ENCODE data around the gene ZSCAN10.

ZSCAN10 gene

GRCh38 chr16:3113765-3114479 lies 14.8 kb upstream of the ZSCAN10 start:
- Histone ChIP-seq H3K9me2 (replicated peaks; ENCODE audit: low read depth, low read length) (no peaks in the 10 kb centered on the region), H3K9me3 (ENCODE audit: insufficient read depth, low read depth, low read length) (no peaks in the 10 kb centered on the region), H2AFZ (ENCODE audit: low read length) (no peak overlapping the region), H4K20me1 (ENCODE audit: insufficient read depth, low read length, poor library complexity, severe bottlenecking) (no peaks in the 10 kb centered on the region), H3K9ac (ENCODE audit: low read depth, low read length, poor library complexity, severe bottlenecking) (no peak overlapping the region), H3K4me1 (ENCODE audit: insufficient read depth, low read length, poor library complexity, severe bottlenecking) (no peaks in the 10 kb centered on the region), H3K36me3 (ENCODE audit: insufficient read depth, low read length) (no peaks in the 10 kb centered on the region), H3K4me3 (ENCODE audit: low read length, poor library complexity, severe bottlenecking) (no peak overlapping the region), H3F3A (ENCODE audit: low read depth) (no peaks in the 10 kb centered on the region), H3K27me3 (ENCODE audit: insufficient read depth, low read length, poor library complexity, severe bottlenecking) (no peaks in the 10 kb centered on the region), H3K79me2 (ENCODE audit: insufficient read depth, low read length) (no peaks in the 10 kb centered on the region), H3K4me2 (ENCODE audit: low read depth, low read length, poor library complexity, severe bottlenecking) (no peak overlapping the region)
- no peak for TF ChIP-seq EZH2phosphoT487 (IDR thresholded peaks at IDR 0.05; ENCODE audit: borderline replicate concordance)
- TF ChIP-seq, protein P1, sequence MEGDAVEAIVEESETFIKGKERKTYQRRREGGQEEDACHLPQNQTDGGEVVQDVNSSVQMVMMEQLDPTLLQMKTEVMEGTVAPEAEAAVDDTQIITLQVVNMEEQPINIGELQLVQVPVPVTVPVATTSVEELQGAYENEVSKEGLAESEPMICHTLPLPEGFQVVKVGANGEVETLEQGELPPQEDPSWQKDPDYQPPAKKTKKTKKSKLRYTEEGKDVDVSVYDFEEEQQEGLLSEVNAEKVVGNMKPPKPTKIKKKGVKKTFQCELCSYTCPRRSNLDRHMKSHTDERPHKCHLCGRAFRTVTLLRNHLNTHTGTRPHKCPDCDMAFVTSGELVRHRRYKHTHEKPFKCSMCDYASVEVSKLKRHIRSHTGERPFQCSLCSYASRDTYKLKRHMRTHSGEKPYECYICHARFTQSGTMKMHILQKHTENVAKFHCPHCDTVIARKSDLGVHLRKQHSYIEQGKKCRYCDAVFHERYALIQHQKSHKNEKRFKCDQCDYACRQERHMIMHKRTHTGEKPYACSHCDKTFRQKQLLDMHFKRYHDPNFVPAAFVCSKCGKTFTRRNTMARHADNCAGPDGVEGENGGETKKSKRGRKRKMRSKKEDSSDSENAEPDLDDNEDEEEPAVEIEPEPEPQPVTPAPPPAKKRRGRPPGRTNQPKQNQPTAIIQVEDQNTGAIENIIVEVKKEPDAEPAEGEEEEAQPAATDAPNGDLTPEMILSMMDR (conservative IDR thresholded peaks at IDR 0.05; ENCODE audit: low read length) = no peak

DNA sequence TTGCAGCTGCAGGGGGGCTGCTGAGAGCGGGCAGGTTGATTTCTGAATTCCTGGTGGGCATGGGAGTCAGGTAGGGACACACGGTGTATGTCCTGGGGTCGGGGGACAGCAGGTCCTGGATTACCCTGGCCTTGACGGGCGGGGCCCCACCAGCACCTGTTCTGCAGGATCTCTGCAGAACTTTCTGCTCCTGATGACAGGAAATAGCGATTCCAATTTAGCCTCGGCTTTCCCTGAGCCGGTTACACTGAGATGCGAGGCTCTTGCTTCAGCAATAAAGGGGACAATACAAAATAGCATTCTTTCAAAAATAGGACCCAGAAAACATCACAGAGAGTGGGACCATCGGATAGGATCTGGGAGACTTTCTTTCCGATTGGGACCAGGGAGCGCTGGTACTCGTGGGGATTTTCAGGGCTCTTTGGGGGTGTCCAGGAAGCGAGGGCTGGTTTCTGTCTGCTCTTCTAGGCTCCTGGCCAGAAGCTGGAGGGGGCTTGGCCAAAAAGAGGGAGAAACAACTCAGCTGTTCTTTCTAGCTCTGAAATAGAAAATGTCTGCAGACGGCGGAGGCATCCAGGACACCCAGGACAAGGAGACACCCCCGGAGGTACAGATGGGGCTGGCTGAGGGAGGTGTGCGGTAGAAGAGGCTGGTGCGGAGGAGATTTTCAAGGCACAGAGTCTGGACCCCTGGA lies 13.9 kb upstream of the ZSCAN10 start:
- Histone ChIP-seq H3K36me3 (ENCODE audit: insufficient read depth, low read length) (no peaks in the 10 kb centered on the region), H3K4me1 (ENCODE audit: insufficient read depth, low read length, poor library complexity, severe bottlenecking) (no peaks in the 10 kb centered on the region), H3F3A (ENCODE audit: low read depth) (no peaks in the 10 kb centered on the region), H4K20me1 (ENCODE audit: insufficient read depth, low read length, poor library complexity, severe bottlenecking) (no peaks in the 10 kb centered on the region), H3K79me2 (ENCODE audit: insufficient read depth, low read length) (no peaks in the 10 kb centered on the region), H3K9me3 (ENCODE audit: insufficient read depth, low read depth, low read length) (no peaks in the 10 kb centered on the region), H3K9me2 (replicated peaks; ENCODE audit: low read depth, low read length) (no peaks in the 10 kb centered on the region), H3K9ac (ENCODE audit: low read depth, low read length, poor library complexity, severe bottlenecking) (no peak overlapping the region), H3K4me2 (ENCODE audit: low read depth, low read length, poor library complexity, severe bottlenecking) (no peak overlapping the region), H2AFZ (ENCODE audit: low read length) (no peak overlapping the region), H3K27me3 (ENCODE audit: insufficient read depth, low read length, poor library complexity, severe bottlenecking) (no peaks in the 10 kb centered on the region), H3K4me3 (ENCODE audit: low read length, poor library complexity, severe bottlenecking) (no peak overlapping the region)
- TF ChIP-seq, protein P1 (conservative IDR thresholded peaks at IDR 0.05; ENCODE audit: low read length) = no peak
- TF ChIP-seq EZH2phosphoT487 (IDR thresholded peaks at IDR 0.05; ENCODE audit: borderline replicate concordance) = no peak

GRCh38 chr16:3112058-3112880 lies 13.2 kb upstream of the ZSCAN10 start, which contains the start of gene ZNF205:
TSS of gene ZNF205 (plus strand) at chr16:3112586. CDS start at chr16:3113431, 845 bp downstream.
- no peaks in the 10 kb centered on the region for H3K4me1 ChIP-seq (ENCODE audit: insufficient read depth, low read length, poor library complexity, severe bottlenecking)
- TF ChIP-seq EZH2phosphoT487 (IDR thresholded peaks at IDR 0.05; ENCODE audit: borderline replicate concordance) = no peak
- TF ChIP-seq, protein P1 (conservative IDR thresholded peaks at IDR 0.05; ENCODE audit: low read length) = no peak
- no peaks in the 10 kb centered on the region for H4K20me1 ChIP-seq (ENCODE audit: insufficient read depth, low read length, poor library complexity, severe bottlenecking)
- H3K4me2 ChIP-seq (ENCODE audit: low read depth, low read length, poor library complexity, severe bottlenecking) = no peak within 1 kb of the TSS
- no peaks in the 10 kb centered on the region for H3K79me2 ChIP-seq (ENCODE audit: insufficient read depth, low read length)
- no peak within 1 kb of the TSS for H3K4me3 ChIP-seq (ENCODE audit: low read length, poor library complexity, severe bottlenecking)
- H3K27me3 ChIP-seq (ENCODE audit: insufficient read depth, low read length, poor library complexity, severe bottlenecking) = no peaks in the 10 kb centered on the region
- H3K9me3 ChIP-seq (ENCODE audit: insufficient read depth, low read depth, low read length) = no peaks in the 10 kb centered on the region
- H3K9me2 ChIP-seq (replicated peaks; ENCODE audit: low read depth, low read length) = no peaks in the 10 kb centered on the region
- no peak within 1 kb of the TSS for H2AFZ ChIP-seq (ENCODE audit: low read length)
- H3K9ac ChIP-seq (ENCODE audit: low read depth, low read length, poor library complexity, severe bottlenecking) = no peak within 1 kb of the TSS
- H3K36me3 ChIP-seq (ENCODE audit: insufficient read depth, low read length) = no peaks in the 10 kb centered on the region
- no peaks in the 10 kb centered on the region for H3F3A ChIP-seq (ENCODE audit: low read depth)

Measured in Loucy (cell line).